Omental fat pad (tissue), 4 donors: ENCODE measurements around the gene MARCHF7. TPM values are rescaled to one million over a fixed set of nuclear protein-coding genes. Genes with fewer than 3 reads are reported as not detected.

Source experiments
- ATAC-seq: fragments of 150-250 bp; one replicate; pipeline ENCODE4 v1.9.1; 2016; ENCODE audit warnings: mild to moderate bottlenecking, moderate library complexity; ENCODE audit not compliant: low FRiP score
- DNase-seq: peaks from one replicate; pipeline ENCODE4 v3.0.0-alpha.2; 2019; ENCODE audit warnings: low spot score
- total RNA-seq, 4 donors: library from RNA; depleted of rRNA; stranded (reverse); fragments of >200 nt; gene quantifications; one replicate each; pipeline ENCODE4 v1.1.0, GENCODE V29; 2016
- TF ChIP-seq, protein P1 (sequence below), 3 donors: fragments of 450-650 bp; IDR thresholded peaks; one replicate each; pipeline ENCODE4 v1.5.1; 2016 to 2017; ENCODE audit warnings: antibody characterized with exemption in 3 of 3, mild to moderate bottlenecking in 3 of 3, moderate library complexity in 2 of 3

The MARCHF7 gene
- total RNA-seq, 4 donors from 2014 or later = 70.2 to 114 (median 81.5) TPM

DNA sequence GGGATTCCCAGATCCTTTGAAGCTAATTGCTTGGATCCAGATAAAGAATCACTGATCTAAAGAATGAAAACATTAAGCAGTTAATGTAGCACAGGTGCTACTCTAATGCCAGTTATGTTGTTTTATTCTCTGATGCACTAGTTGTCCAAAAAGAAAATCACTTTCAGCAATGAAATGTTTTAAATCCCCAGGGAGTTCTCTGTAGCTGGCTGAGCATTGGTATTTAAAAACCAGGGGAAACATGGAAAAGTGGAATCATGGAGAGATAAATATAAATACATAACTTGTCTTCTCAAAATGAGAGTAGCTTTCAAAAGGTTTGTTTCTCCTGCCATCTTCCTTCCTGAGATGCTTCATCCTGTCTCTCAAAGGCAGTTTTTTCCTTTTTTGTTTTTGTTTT, 48.0 kb downstream of the MARCHF7 start:
- TF ChIP-seq, protein P1, sequence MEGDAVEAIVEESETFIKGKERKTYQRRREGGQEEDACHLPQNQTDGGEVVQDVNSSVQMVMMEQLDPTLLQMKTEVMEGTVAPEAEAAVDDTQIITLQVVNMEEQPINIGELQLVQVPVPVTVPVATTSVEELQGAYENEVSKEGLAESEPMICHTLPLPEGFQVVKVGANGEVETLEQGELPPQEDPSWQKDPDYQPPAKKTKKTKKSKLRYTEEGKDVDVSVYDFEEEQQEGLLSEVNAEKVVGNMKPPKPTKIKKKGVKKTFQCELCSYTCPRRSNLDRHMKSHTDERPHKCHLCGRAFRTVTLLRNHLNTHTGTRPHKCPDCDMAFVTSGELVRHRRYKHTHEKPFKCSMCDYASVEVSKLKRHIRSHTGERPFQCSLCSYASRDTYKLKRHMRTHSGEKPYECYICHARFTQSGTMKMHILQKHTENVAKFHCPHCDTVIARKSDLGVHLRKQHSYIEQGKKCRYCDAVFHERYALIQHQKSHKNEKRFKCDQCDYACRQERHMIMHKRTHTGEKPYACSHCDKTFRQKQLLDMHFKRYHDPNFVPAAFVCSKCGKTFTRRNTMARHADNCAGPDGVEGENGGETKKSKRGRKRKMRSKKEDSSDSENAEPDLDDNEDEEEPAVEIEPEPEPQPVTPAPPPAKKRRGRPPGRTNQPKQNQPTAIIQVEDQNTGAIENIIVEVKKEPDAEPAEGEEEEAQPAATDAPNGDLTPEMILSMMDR (IDR thresholded peaks at IDR 0.05) = no peak
- DNase-seq (no peak), ATAC-seq (no peak)

DNA sequence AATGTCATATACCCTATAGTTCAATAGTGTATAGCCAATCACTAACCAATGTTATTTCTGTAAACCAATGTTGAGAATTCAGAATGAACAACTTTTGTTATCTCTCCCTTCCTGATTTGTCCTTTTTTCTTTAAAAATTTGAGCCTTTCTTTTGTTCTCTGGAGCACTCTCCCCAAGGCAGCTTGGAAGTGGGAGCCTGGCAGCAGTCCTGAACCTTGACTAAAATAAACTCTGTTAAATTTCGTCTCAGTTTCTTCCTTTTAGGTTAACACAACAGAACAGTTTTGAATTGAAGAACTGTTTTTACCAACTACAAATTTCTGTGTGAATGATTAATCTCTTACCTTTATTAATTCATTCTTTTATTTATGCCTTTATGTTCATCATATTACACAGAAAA, 49.8 kb downstream of the MARCHF7 start:
- TF ChIP-seq, protein P1 (IDR thresholded peaks at IDR 0.05) = no peak
- DNase-seq (no peak), ATAC-seq (no peak)

Other genes with a start within 250 kb of the MARCHF7 start
- 100 to 1,000 TPM in 1 of 4 donors, 10 to 100 TPM in 3; 47.3 to 147 (median 88.9) TPM for gene BAZ2B, start 96.0 kb upstream of the MARCHF7 start, total RNA-seq
- 100 to 1,000 TPM in 2 of 4 donors, 10 to 100 TPM in 2; 79.6 to 194 (median 121) TPM for gene CD302, start 85.7 kb downstream of the MARCHF7 start, total RNA-seq
- 1 to 10 TPM; 1.6 to 9.4 (median 4.0) TPM for gene LY75, start 192.2 kb downstream of the MARCHF7 start, total RNA-seq